ENCODE data around the gene COQ10B. TPM values are rescaled to one million over a fixed set of nuclear protein-coding genes. Genes with fewer than 3 reads are reported as not detected.
"Not testable (repeated sequence)": the region's sequence is repeated elsewhere in the genome, so short reads cannot be mapped to it uniquely, and the experiment has no call there.

Gene COQ10B
- total and polyA plus RNA-seq, 2 of the 4 experiments (the other 2 are of a cell fraction): 9.5 to 28.7 TPM

DNA sequence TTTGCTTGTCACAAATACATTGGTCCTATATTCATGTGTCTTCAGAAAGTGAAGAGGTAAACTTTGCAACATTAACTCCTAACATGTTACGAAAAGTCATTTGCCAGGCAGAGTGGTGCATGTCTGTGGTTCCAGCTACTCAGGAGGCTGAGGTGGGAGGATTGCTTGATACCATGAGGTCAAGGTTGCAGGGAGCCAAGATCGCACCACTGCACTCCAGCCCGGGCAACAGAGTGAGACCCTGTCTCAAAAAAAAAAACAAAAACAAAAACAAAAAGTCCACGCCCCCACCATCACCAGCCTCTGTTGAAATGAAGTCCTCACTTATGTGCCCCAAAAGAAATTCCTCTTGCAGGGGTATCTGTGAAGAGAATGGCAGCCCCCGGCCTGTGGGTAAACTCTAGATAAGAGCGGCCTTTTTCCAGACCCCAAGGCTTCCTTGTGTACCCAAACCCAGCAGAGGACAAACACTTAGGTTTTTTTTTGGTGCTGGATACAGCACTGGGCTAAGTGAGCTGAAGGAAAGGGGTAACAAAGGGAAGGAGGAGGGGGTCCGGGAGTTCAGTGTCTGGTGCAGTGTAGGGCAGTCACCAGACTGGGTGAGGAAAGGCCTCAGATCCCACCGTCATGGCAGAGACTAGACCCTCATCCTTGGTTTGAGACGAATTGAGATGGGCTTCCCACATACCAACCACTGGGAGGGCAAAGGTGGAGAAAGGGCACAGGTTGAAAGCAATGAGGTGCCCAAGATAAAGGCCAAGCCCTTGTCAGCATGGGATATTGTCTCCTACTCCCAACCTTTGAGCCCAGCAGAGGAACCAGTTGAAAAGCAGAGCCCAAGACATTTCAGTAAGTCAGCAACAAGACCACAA, 27.0 kb downstream of the COQ10B start (continued):
- TF ChIP-seq, protein P1, sequence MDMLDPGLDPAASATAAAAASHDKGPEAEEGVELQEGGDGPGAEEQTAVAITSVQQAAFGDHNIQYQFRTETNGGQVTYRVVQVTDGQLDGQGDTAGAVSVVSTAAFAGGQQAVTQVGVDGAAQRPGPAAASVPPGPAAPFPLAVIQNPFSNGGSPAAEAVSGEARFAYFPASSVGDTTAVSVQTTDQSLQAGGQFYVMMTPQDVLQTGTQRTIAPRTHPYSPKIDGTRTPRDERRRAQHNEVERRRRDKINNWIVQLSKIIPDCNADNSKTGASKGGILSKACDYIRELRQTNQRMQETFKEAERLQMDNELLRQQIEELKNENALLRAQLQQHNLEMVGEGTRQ (IDR thresholded peaks at IDR 0.05; ENCODE audit: low read depth, low read length): no peak

- H2BK15ac ChIP-seq (ENCODE audit: low read depth, low read length); H3K23ac ChIP-seq (ENCODE audit: low read depth, low read length); H3K79me1 ChIP-seq (ENCODE audit: low read depth in 1 of 2, low read length in 2 of 2); H2BK120ac ChIP-seq (ENCODE audit: low read depth, low read length); H3K9me3 ChIP-seq (ENCODE audit: control insufficient read depth, insufficient read depth, low read length); in situ Hi-C loops (cut with MboI; ENCODE audit: low sequenced_read_pairs); DNase-seq; H2BK5ac ChIP-seq (ENCODE audit: low read depth, low read length, poor library complexity, severe bottlenecking); H3K4me2 ChIP-seq (ENCODE audit: low read depth, low read length); H3K4me3 ChIP-seq (ENCODE audit: insufficient read depth, low read depth, low read length); H3K4me1 ChIP-seq (ENCODE audit: control insufficient read depth, insufficient read depth, low read length); H2BK20ac ChIP-seq (ENCODE audit: low read depth, low read length); dilution Hi-C loops (cut with HindIII; ENCODE audit: low sequenced_read_pairs, unreplicated experiment); H3K27ac ChIP-seq (ENCODE audit: insufficient read depth, low read length); intact Hi-C loops (cut with micrococcal nuclease); H4K8ac ChIP-seq (ENCODE audit: low read depth in 2 of 2, low read length in 2 of 2); ATAC-seq (ENCODE audit: low read depth); H2AK5ac ChIP-seq (ENCODE audit: low read depth, low read length); H3K4ac ChIP-seq (ENCODE audit: low read depth, low read length); H2AK9ac ChIP-seq (replicated peaks; ENCODE audit: low read depth, low read length, poor library complexity); H3K27me3 ChIP-seq (ENCODE audit: control insufficient read depth, insufficient read depth, low read length); H3K56ac ChIP-seq (ENCODE audit: extremely low read depth, insufficient read depth, low read length); H4K5ac ChIP-seq (ENCODE audit: low read depth, low read length); H2AFZ ChIP-seq (replicated peaks; ENCODE audit: low read length, poor library complexity); H3K14ac ChIP-seq (replicated peaks; ENCODE audit: low read depth, low read length); H3K18ac ChIP-seq (ENCODE audit: low read depth, low read length); H3K9ac ChIP-seq (ENCODE audit: low read depth, low read length); H3K9me1 ChIP-seq (ENCODE audit: insufficient read depth, low read length); BruUV-seq (replicated peaks); H4K91ac ChIP-seq (ENCODE audit: insufficient read depth, low read depth, low read length); H4K20me1 ChIP-seq (ENCODE audit: insufficient read depth, low read length): not testable (repeated sequence)
- H3K36me3 ChIP-seq (ENCODE audit: control insufficient read depth, insufficient read depth, low read length): peaks cover 34% of the 10 kb centered on the region
- WGBS, 2 experiments (ENCODE audit: extremely low coverage in 2 of 2, insufficient read length in 1 of 2): no CpG with 5 or more reads among the region's 3 CpGs
- CTCF ChIA-PET: interaction anchor here (0.7 kb wide), 1 partner anchor 12 kb away, joined by 8 read pairs; no protein-coding TSS in a partner anchor
- POLR2A ChIA-PET (ENCODE audit: unreplicated experiment): interaction anchor here (1.1 kb wide), 1 partner anchor 16 kb away, joined by 4 read pairs; the partner anchor contains the start of gene HSPD1
Measured at GRCh38 chr2:197484248-197484647, 30.9 kb downstream of the COQ10B start.

Measured in IMR-90 (cell line).